Bronchial epithelial cell (primary cell): Measurements from ENCODE around the gene GRIK2. TPM values are rescaled to one million over a fixed set of nuclear protein-coding genes. Genes with fewer than 3 reads are reported as not detected.

Experiments used
- DNase-seq: peaks from one replicate; pipeline ENCODE4 v3.0.0-alpha.2; 2010; ENCODE audit warnings: low read depth
- FAIRE-seq: peaks from 2 replicates; lab custom pipeline; 2011; peaks lifted over from hg19 to GRCh38; lab: Jason Lieb, UNC
- H3K27me3 ChIP-seq: 2 replicates; pipeline ENCODE4 v1.5.1; 2011; ENCODE audit warnings: low read length; ENCODE audit not compliant: control insufficient read depth, insufficient read depth
- H3K36me3 ChIP-seq: 2 replicates; pipeline ENCODE4 v1.5.1; 2011; ENCODE audit warnings: low read length; ENCODE audit not compliant: control insufficient read depth, insufficient read depth
- H3K4me3 ChIP-seq: 2 replicates; pipeline ENCODE4 v1.5.1; 2011; ENCODE audit warnings: mild to moderate bottlenecking, low read depth, low read length, control low read depth
- total RNA-seq: library from RNA; depleted of rRNA; stranded (reverse); fragments of >200 nt; gene quantifications from 2 replicates; pipeline ENCODE4 v1.2.1, GENCODE V29; 2014
- TF ChIP-seq, protein P1 (sequence below): IDR thresholded peaks from 2 replicates; pipeline ENCODE4 v1.5.1; 2011; ENCODE audit warnings: mild to moderate bottlenecking, moderate library complexity, low read length, control low read depth, inconsistent platforms; ENCODE audit not compliant: insufficient read depth, severe bottlenecking

The GRIK2 gene
- total RNA-seq, 1 donor from 2014 or later, result 0.26 TPM

DNA sequence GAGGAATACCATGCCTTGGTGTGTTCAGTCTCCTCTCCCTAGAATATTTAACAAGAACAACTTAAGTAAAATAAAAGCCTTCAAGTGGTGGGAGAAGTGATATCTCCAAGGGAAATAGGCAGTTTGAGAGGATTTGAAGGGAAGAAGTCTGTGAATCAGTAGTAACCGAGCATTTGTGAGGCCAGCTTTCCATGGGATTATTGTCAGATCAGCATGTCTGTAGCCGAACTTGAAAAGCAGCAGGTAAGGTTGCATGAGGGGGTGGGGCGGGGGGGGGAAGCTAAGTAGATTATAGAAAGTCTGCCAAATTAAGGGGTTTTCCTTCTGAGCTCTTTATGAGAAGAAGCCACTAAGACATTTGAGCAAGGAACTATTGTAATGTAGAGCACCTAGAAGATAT, 92.6 kb downstream of the GRIK2 start:
- TF ChIP-seq, protein P1, sequence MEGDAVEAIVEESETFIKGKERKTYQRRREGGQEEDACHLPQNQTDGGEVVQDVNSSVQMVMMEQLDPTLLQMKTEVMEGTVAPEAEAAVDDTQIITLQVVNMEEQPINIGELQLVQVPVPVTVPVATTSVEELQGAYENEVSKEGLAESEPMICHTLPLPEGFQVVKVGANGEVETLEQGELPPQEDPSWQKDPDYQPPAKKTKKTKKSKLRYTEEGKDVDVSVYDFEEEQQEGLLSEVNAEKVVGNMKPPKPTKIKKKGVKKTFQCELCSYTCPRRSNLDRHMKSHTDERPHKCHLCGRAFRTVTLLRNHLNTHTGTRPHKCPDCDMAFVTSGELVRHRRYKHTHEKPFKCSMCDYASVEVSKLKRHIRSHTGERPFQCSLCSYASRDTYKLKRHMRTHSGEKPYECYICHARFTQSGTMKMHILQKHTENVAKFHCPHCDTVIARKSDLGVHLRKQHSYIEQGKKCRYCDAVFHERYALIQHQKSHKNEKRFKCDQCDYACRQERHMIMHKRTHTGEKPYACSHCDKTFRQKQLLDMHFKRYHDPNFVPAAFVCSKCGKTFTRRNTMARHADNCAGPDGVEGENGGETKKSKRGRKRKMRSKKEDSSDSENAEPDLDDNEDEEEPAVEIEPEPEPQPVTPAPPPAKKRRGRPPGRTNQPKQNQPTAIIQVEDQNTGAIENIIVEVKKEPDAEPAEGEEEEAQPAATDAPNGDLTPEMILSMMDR, result no peak
- H3K27me3 ChIP-seq, result no peaks in the 10 kb centered on the region
- DNase-seq (no peak), FAIRE-seq (no peak)
- H3K4me3 ChIP-seq, result no peak overlapping the region
- H3K36me3 ChIP-seq, result no peaks in the 10 kb centered on the region

DNA sequence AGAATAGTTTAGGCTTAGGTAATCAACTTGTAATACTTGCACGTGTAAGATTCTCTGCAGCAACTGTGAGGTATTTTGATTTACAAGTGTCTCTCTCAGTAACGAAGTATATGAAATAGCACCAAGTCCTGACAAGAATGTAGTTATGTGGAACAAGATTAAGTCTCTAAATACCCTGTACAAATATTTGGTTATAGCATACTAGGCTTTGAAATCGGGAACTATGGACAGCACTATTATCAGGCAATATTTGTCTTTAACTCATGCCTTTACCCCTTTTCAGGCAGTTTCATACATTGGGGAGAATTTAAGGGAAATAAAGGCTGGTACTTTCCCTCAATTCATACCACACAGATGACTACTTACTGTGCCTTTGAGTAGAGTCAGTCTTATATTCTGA, 93.2 kb downstream of the GRIK2 start:
- Histone ChIP-seq H3K27me3 (no peaks in the 10 kb centered on the region), H3K36me3 (no peaks in the 10 kb centered on the region), H3K4me3 (no peak overlapping the region)
- DNase-seq (peak; percentile 2), FAIRE-seq (no peak)
- TF ChIP-seq, protein P1, result no peak

DNA sequence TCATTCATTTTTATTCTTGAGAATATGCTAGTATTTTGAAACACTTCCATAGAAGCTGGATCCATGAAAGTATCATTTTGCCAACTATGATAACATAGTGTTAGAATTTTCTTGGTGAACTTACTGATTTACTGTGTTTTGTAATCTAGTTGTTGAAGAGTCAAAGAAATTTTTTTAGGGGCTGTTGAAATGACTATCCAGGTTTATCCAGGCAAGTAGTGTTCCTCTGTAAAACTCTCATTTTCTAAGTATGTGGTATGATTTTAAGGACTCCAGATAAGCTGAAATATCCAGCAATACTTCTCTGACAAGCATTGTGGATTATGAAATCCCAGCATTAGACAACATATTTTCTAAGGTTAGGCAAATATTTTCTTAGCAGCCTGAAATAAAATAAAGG, 95.9 kb downstream of the GRIK2 start:
- no peaks in the 10 kb centered on the region for H3K36me3 ChIP-seq
- TF ChIP-seq, protein P1, result no peak
- H3K27me3 ChIP-seq, result no peaks in the 10 kb centered on the region
- DNase-seq, result no peak
- no peak overlapping the region for H3K4me3 ChIP-seq
- FAIRE-seq, result no peak

- TF ChIP-seq, protein P1, result no peak
- Histone ChIP-seq H3K27me3 (no peaks in the 10 kb centered on the region), H3K36me3 (no peaks in the 10 kb centered on the region), H3K4me3 (no peak overlapping the region)
- DNase-seq, result peak; percentile 57
- FAIRE-seq, result no peak
Measured at GRCh38 chr6:101490857-101491256, 97.3 kb downstream of the GRIK2 start.

GRCh38 chr6:101502818-101503217, 109.3 kb downstream of the GRIK2 start:
- Histone ChIP-seq H3K4me3 (no peak overlapping the region), H3K36me3 (no peaks in the 10 kb centered on the region), H3K27me3 (no peaks in the 10 kb centered on the region)
- TF ChIP-seq, protein P1, result no peak
- FAIRE-seq (no peak), DNase-seq (no peak)

GRCh38 chr6:101509536-101509935, 116.0 kb downstream of the GRIK2 start:
- TF ChIP-seq, protein P1, result no peak
- Histone ChIP-seq H3K27me3 (no peaks in the 10 kb centered on the region), H3K36me3 (no peaks in the 10 kb centered on the region), H3K4me3 (no peak overlapping the region)
- FAIRE-seq (no peak), DNase-seq (no peak)
